Spinal cord (tissue), 10 donors: ENCODE results near the gene SAMD9. TPM values are rescaled to one million over a fixed set of nuclear protein-coding genes. Genes with fewer than 3 reads are reported as not detected.
"Not testable (repeated sequence)": the region's sequence is repeated elsewhere in the genome, so short reads cannot be mapped to it uniquely, and the experiment has no call there.

ENCODE experiments used
- DNase-seq, 6 donors: peaks; one replicate each; pipeline versions ENCODE4 v3.0.0 to v3.0.0-alpha.2; 2013 to 2015; ENCODE audit warnings: low spot score in 6 of 6, low read depth in 4 of 6
- H3K27ac ChIP-seq: one replicate; pipeline ENCODE4 v1.5.1; 2013; ENCODE audit warnings: low read depth, low read length, control low read depth
- H3K27me3 ChIP-seq: one replicate; pipeline ENCODE4 v1.6.1; 2013; ENCODE audit warnings: low read length; ENCODE audit not compliant: control insufficient read depth, insufficient read depth
- H3K36me3 ChIP-seq: one replicate; pipeline ENCODE4 v1.6.1; 2013; ENCODE audit warnings: low read length; ENCODE audit not compliant: control insufficient read depth, insufficient read depth
- H3K4me1 ChIP-seq: one replicate; pipeline ENCODE4 v1.6.1; 2013; ENCODE audit warnings: low read length; ENCODE audit not compliant: control insufficient read depth, insufficient read depth
- H3K4me3 ChIP-seq: one replicate; pipeline ENCODE4 v1.5.1; 2013; ENCODE audit warnings: low read depth, low read length, control low read depth
- H3K9me3 ChIP-seq: one replicate; pipeline ENCODE4 v1.6.1; 2013; ENCODE audit warnings: low read length; ENCODE audit not compliant: control insufficient read depth, insufficient read depth
- WGBS: methylation state at CpG from one replicate; pipeline ENCODE4 v1.1.5; 2013; ENCODE audit warnings: missing lambda C conversion rate; ENCODE audit not compliant: insufficient coverage; 5-methylcytosine and 5-hydroxymethylcytosine counted together
- polyA plus RNA-seq, 2 donors: library from polyadenylated mRNA; unstranded; fragments of 120-200 nt; gene quantifications; one replicate each; pipeline ENCODE4 v1.2.1, GENCODE V29; 2013; ENCODE audit not compliant: insufficient read length in 2 of 2
- total RNA-seq, 2 donors: library from RNA; depleted of rRNA in 1 of 2; stranded (reverse); fragments of 120-200 nt in 1 of 2; fragments of >200 nt in 1 of 2; gene quantifications; one replicate each; pipeline versions ENCODE4 v1.2.3 to v1.2.4, GENCODE V29; 2013 to 2014
- donor health status: healthy.

SAMD9 gene
- total and polyA plus RNA-seq, 4 donors, result 1.4 to 12.2 (median 5.8) TPM

- WGBS, result 93% methylated on average over 3 of the region's 9 CpGs
- H3K9me3 ChIP-seq, H3K27ac ChIP-seq, DNase-seq, H3K27me3 ChIP-seq, H3K4me1 ChIP-seq, H3K36me3 ChIP-seq, H3K4me3 ChIP-seq: not testable (repeated sequence)
These were observed 44.4 kb downstream of the SAMD9 start for GRCh38 chr7:93073357-93073756.

GRCh38 chr7:93062599-93062998 is 55.2 kb downstream of the SAMD9 start:
- DNase-seq, result no peak
- Histone ChIP-seq H3K4me1 (no peaks in the 10 kb centered on the region), H3K27ac (no peak overlapping the region), H3K27me3 (no peaks in the 10 kb centered on the region), H3K9me3 (peaks cover 1% of the 10 kb centered on the region), H3K4me3 (no peak overlapping the region), H3K36me3 (no peaks in the 10 kb centered on the region)
- WGBS, result 93% methylated on average over 4 of the region's 4 CpGs

GRCh38 chr7:93060865-93061264 is 56.9 kb downstream of the SAMD9 start:
- no peaks in the 10 kb centered on the region for H3K4me1 ChIP-seq
- H3K9me3 ChIP-seq, result peaks cover 1% of the 10 kb centered on the region
- no peak overlapping the region for H3K27ac ChIP-seq
- DNase-seq, result no peak
- H3K27me3 ChIP-seq, result no peaks in the 10 kb centered on the region
- H3K36me3 ChIP-seq, result no peaks in the 10 kb centered on the region
- WGBS, result no CpG with 5 or more reads among the region's 5 CpGs
- no peak overlapping the region for H3K4me3 ChIP-seq

- H3K27me3 ChIP-seq, result no peaks in the 10 kb centered on the region
- no peaks in the 10 kb centered on the region for H3K4me1 ChIP-seq
- 100% methylated on average over 2 of the region's 6 CpGs for WGBS
These were observed 57.8 kb downstream of the SAMD9 start for GRCh38 chr7:93060025-93060424.

GRCh38 chr7:93056621-93057020 is 61.2 kb downstream of the SAMD9 start:
- DNase-seq, H3K27me3 ChIP-seq, H3K4me1 ChIP-seq, H3K27ac ChIP-seq, H3K36me3 ChIP-seq, H3K9me3 ChIP-seq, H3K4me3 ChIP-seq: not testable (repeated sequence)
- no CpG with 5 or more reads among the region's 1 CpG for WGBS

More at GRCh38 chr7:93060025-93060424, 57.8 kb downstream of the SAMD9 start:
- no peaks in the 10 kb centered on the region for H3K36me3 ChIP-seq
- no peaks in the 10 kb centered on the region for H3K9me3 ChIP-seq
- no peak for DNase-seq
- H3K27ac ChIP-seq, result no peak overlapping the region
- no peak overlapping the region for H3K4me3 ChIP-seq

GRCh38 chr7:93055543-93056107 is 62.2 kb downstream of the SAMD9 start:
- H3K9me3 ChIP-seq, result no peaks in the 10 kb centered on the region
- H3K4me1 ChIP-seq, result no peaks in the 10 kb centered on the region
- peak in 4 of 6 donors; percentile 33 to 90 (median 54) for DNase-seq
- no CpG with 5 or more reads among the region's 5 CpGs for WGBS
- H3K27me3 ChIP-seq, result no peaks in the 10 kb centered on the region
- H3K36me3 ChIP-seq, result no peaks in the 10 kb centered on the region
- H3K4me3 ChIP-seq, result no peak overlapping the region
- no peak overlapping the region for H3K27ac ChIP-seq

GRCh38 chr7:93054975-93055374 is 62.8 kb downstream of the SAMD9 start:
- Histone ChIP-seq H3K27me3 (no peaks in the 10 kb centered on the region), H3K4me3 (no peak overlapping the region), H3K4me1 (no peaks in the 10 kb centered on the region), H3K27ac (no peak overlapping the region), H3K36me3 (no peaks in the 10 kb centered on the region), H3K9me3 (no peaks in the 10 kb centered on the region)
- no peak for DNase-seq
- WGBS, result no CpG with 5 or more reads among the region's 3 CpGs

- H3K4me3 ChIP-seq, result no peak overlapping the region
- no peaks in the 10 kb centered on the region for H3K36me3 ChIP-seq
- no CpG with 5 or more reads among the region's 8 CpGs for WGBS
- no peak overlapping the region for H3K27ac ChIP-seq
- H3K9me3 ChIP-seq, result no peaks in the 10 kb centered on the region
- no peaks in the 10 kb centered on the region for H3K27me3 ChIP-seq
- no peaks in the 10 kb centered on the region for H3K4me1 ChIP-seq
- DNase-seq, result no peak
These were observed 63.5 kb downstream of the SAMD9 start for GRCh38 chr7:93053949-93054943.

- Histone ChIP-seq H3K36me3 (no peaks in the 10 kb centered on the region), H3K27ac (no peak overlapping the region), H3K4me1 (no peaks in the 10 kb centered on the region), H3K27me3 (no peaks in the 10 kb centered on the region), H3K9me3 (no peaks in the 10 kb centered on the region), H3K4me3 (no peak overlapping the region)
- DNase-seq, result no peak
- whole genome bisulfite sequencing, result 95% methylated on average over 2 of the region's 5 CpGs
These were observed 64.4 kb downstream of the SAMD9 start for GRCh38 chr7:93053209-93053948.
